Measurements from ENCODE around the gene ZNF181. TPM values are rescaled to one million over a fixed set of nuclear protein-coding genes. Genes with fewer than 3 reads are reported as not detected.

ZNF181 gene
- total and polyA plus RNA-seq, 12 donors, result 5.9 to 30.2 (median 16.7) TPM

DNA sequence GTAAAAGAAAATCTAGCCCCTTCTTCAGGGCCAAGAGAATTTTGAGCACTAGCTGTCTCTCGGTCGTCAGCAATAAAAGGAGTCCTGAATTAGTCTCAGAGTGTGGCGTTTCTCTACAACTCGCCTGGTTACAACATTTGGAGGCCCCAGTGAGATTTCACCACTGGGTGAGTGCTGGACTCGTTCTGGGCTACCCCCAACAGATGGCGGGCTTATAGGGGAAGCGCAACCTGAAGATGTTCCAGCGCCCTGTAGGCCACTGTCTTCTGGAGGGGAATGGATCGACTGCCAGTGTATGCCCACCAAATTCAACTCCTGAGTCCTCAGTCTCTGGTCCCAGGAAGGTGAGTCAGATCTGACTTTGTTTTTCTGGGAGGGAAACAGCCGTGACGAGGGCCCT, 11.7 kb upstream of the ZNF181 start:
- WGBS, 4 donors, result 51 to 65% (median 53%) methylated on average over 11 of the region's 11 CpGs
- no peaks in the 10 kb centered on the region for H3K9me3 ChIP-seq (replicated peaks in 1 of 3)
- no peak overlapping the region for H3K27ac ChIP-seq
- intact Hi-C loops (cut with DNase I), result no loop called here
- H3K27me3 ChIP-seq, result no peaks in the 10 kb centered on the region
- no peak overlapping the region for H3K4me3 ChIP-seq
- no peak for TF ChIP-seq POLR2A (IDR thresholded peaks at IDR 0.05)
- TF ChIP-seq, protein P1, sequence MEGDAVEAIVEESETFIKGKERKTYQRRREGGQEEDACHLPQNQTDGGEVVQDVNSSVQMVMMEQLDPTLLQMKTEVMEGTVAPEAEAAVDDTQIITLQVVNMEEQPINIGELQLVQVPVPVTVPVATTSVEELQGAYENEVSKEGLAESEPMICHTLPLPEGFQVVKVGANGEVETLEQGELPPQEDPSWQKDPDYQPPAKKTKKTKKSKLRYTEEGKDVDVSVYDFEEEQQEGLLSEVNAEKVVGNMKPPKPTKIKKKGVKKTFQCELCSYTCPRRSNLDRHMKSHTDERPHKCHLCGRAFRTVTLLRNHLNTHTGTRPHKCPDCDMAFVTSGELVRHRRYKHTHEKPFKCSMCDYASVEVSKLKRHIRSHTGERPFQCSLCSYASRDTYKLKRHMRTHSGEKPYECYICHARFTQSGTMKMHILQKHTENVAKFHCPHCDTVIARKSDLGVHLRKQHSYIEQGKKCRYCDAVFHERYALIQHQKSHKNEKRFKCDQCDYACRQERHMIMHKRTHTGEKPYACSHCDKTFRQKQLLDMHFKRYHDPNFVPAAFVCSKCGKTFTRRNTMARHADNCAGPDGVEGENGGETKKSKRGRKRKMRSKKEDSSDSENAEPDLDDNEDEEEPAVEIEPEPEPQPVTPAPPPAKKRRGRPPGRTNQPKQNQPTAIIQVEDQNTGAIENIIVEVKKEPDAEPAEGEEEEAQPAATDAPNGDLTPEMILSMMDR (IDR thresholded peaks at IDR 0.05), result no peak
- no peaks in the 10 kb centered on the region for H3K4me1 ChIP-seq (replicated peaks in 1 of 2)
- no peaks in the 10 kb centered on the region for H3K36me3 ChIP-seq (replicated peaks in 1 of 2)
- no peak for DNase-seq

DNA sequence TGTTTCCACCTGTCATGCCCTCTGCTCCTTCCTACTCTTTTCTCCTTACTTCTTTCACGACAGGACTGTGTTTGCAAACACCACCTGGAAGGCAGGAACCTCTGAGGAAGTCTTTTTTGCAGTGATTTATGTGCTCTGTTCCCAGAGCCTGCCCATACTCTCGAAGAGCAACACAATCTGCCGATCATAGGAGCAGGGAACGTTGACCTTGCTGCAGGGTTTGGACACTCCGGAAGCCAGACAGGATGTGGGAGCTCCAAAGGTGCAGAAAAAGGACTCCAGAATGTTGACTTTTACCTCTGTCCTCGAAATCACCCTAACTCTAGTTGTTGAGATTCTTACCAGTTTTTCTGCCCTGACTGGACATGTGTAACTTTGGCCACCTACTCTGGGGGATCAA, 8.6 kb upstream of the ZNF181 start:
- no peak overlapping the region for H3K4me3 ChIP-seq
- 28 to 49% (median 31%) methylated on average over 6 of the region's 6 CpGs for WGBS, 4 donors
- H3K9me3 ChIP-seq (replicated peaks in 1 of 3), result no peaks in the 10 kb centered on the region
- intact Hi-C loops (cut with DNase I), result no loop called here
- no peak for DNase-seq
- TF ChIP-seq, protein P1 (IDR thresholded peaks at IDR 0.05), result no peak
- H3K27me3 ChIP-seq, result no peaks in the 10 kb centered on the region
- H3K27ac ChIP-seq, result no peak overlapping the region
- no peaks in the 10 kb centered on the region for H3K36me3 ChIP-seq (replicated peaks in 1 of 2)
- H3K4me1 ChIP-seq (replicated peaks in 1 of 2), result no peaks in the 10 kb centered on the region

DNA sequence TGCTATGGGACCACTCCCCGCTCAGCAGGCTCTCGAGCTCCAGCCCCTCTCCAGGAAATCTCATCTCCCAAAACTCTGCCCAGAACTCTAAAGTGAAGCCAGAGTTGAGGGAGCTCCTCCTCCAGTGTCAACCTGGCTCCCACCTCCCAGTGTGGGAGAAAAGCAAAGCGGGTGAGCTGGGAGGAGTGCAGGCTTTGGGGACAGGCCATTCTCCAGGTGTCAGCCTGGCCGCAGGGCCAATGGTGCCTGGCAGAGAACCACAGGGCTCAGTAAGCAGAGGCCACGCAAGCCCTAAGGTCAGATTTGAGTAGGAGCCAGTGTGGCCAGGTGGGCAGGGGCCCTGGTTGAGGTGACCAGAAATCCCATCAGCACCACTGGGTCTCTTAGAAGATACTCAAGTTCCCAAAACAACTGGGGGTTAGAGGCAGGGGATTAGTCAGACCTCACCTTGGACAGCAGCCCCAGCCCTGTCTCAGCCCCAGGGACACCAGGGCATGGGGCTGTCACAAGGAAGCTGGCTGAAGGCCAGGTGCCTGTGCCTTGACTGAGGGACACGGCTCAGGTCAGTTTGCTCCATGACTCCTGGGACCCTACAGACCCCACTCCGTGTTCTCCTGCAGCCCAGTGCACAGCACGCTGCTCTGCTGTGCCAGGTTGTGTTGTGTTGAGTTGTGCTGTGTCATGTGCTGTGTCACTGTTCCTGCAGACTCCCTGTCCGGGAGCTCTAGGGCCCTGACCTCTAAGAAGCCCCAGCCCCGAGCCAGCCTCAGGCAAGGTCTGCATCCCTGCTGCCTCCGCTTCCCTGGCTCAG, 2.8 kb upstream of the ZNF181 start:
- 85 to 86% (median 86%) methylated on average over 4 to 11 of the region's 11 CpGs for WGBS, 4 donors
- Histone ChIP-seq H3K27ac (no peak overlapping the region), H3K4me1 (replicated peaks in 1 of 2) (peaks cover 8 to 14% of the 10 kb centered on the region in 2 donors), H3K9me3 (replicated peaks in 1 of 3) (peaks cover 0 to 12% (median 0%) of the 10 kb centered on the region in 3 donors), H3K36me3 (replicated peaks in 1 of 2) (no peaks in the 10 kb centered on the region), H3K27me3 (no peaks in the 10 kb centered on the region), H3K4me3 (no peak overlapping the region)
- TF ChIP-seq, protein P1 (IDR thresholded peaks at IDR 0.05), result no peak
- TF ChIP-seq POLR2A (IDR thresholded peaks at IDR 0.05), result no peak
- intact Hi-C loops (cut with DNase I), result no loop called here
- no peak for DNase-seq

DNA sequence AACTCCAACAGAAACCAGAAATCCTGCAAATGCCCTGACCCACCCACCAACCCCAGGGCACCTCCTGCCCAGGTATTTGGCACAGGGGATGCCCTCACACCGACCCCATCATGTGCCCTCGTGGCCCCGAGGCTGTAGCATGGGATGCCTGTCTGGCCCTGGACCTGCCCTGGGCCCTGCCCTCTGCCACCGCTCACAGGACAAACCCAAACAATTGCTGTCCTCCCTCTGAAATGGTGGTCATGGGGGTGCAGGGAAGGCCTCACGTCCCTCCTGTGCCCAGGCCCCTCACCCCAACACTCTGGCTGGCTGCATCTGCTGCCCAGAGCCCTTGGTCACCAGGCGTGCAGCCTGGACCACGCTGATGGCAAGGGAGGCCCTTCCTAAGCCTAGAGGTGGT, 2.1 kb upstream of the ZNF181 start:
- no peak for TF ChIP-seq POLR2A (IDR thresholded peaks at IDR 0.05)
- TF ChIP-seq, protein P1 (IDR thresholded peaks at IDR 0.05), result no peak
- peaks cover 8 to 14% of the 10 kb centered on the region in 2 donors for H3K4me1 ChIP-seq (replicated peaks in 1 of 2)
- H3K4me3 ChIP-seq, result no peak overlapping the region
- H3K27ac ChIP-seq, result no peak overlapping the region
- H3K36me3 ChIP-seq (replicated peaks in 1 of 2), result no peaks in the 10 kb centered on the region
- intact Hi-C loops (cut with DNase I), result no loop called here
- WGBS, 4 donors, result 85 to 96% (median 93%) methylated on average over 4 to 7 of the region's 7 CpGs; no CpG with 5 or more reads in 1 of the 4 donors
- H3K9me3 ChIP-seq (replicated peaks in 1 of 3), result peaks cover 0 to 15% (median 0%) of the 10 kb centered on the region in 3 donors
- H3K27me3 ChIP-seq, result no peaks in the 10 kb centered on the region
- no peak for DNase-seq
